Activated B cell treated with CpG ODN at 0.5 μM for 24 hours (primary cell): Measurements from ENCODE around the gene FEZ2. TPM values are rescaled to one million over a fixed set of nuclear protein-coding genes. Genes with fewer than 3 reads are reported as not detected.

Experiments used
- ATAC-seq: fragments of 200-7000 bp; cut with Tn5 transposase; one replicate; pipeline ENCODE4 v1.10.0; 2021; ENCODE audit warnings: low read depth, mild to moderate bottlenecking, moderate library complexity
- CTCF ChIA-PET: fragments of 350-600 bp; sonication (Branson Sonifier 250); formaldehyde crosslinking; loops from one replicate; lab custom pipeline; 2021; ENCODE audit warnings: antibody characterized with exemption; lab: Charles Lee
- POLR2A ChIA-PET: fragments of 350-600 bp; sonication (Branson Sonifier 250); formaldehyde crosslinking; loops from one replicate; lab custom pipeline; 2021; ENCODE audit warnings: antibody characterized with exemption; lab: Charles Lee
- DNase-seq: peaks from one replicate; pipeline ENCODE4 v3.0.0; 2022
- H3K27ac Mint-ChIP-seq: one replicate; pipeline ENCODE4 v1.8.0; 2020; ENCODE audit warnings: mixed read lengths
- H3K27me3 Mint-ChIP-seq: one replicate; pipeline ENCODE4 v1.8.0; 2021; ENCODE audit warnings: mixed read lengths
- H3K36me3 Mint-ChIP-seq: one replicate; pipeline ENCODE4 v1.8.0; 2021; ENCODE audit warnings: low read depth, mixed read lengths
- H3K4me1 Mint-ChIP-seq: one replicate; pipeline ENCODE4 v1.8.0; 2021; ENCODE audit warnings: mixed read lengths
- H3K4me3 Mint-ChIP-seq: one replicate; pipeline ENCODE4 v1.8.0; 2020; ENCODE audit warnings: mild to moderate bottlenecking, mixed read lengths
- H3K9me3 Mint-ChIP-seq: one replicate; pipeline ENCODE4 v1.8.0; 2020; ENCODE audit warnings: mixed read lengths
- CTCF ChIP-seq: fragments of 200-600 bp; IDR thresholded peaks from one replicate; pipeline ENCODE4 v1.8.0; 2022; ENCODE audit warnings: antibody characterized with exemption, mild to moderate bottlenecking
- intact Hi-C: fragments of 100-400 bp; cut with micrococcal nuclease; formaldehyde crosslinking; loops from one replicate; pipeline ENCODE4 v1.15.1; 2024
- total RNA-seq: library from RNA; stranded (reverse); gene quantifications from 2 replicates; pipeline ENCODE4 v1.2.3, GENCODE V29; 2022

The FEZ2 gene
- total RNA-seq, 1 donor from 2014 or later = 30.3 TPM

GRCh38 chr2:36582951-36583350 is 15.0 kb downstream of the FEZ2 start:
- Mint-ChIP-seq H3K9me3 (no peaks in the 10 kb centered on the region), H3K27me3 (no peaks in the 10 kb centered on the region), H3K4me1 (no peaks in the 10 kb centered on the region), H3K36me3 (peaks cover 91% of the 10 kb centered on the region), H3K27ac (no peak overlapping the region), H3K4me3 (no peak overlapping the region)
- CTCF ChIA-PET = no interaction called here
- intact Hi-C loops = no loop called here
- POLR2A ChIA-PET = no interaction called here
- no peak for TF ChIP-seq CTCF
- DNase-seq (no peak), ATAC-seq (no peak)

GRCh38 chr2:36582538-36582937 is 15.4 kb downstream of the FEZ2 start:
- Mint-ChIP-seq H3K4me3 (no peak overlapping the region), H3K27ac (no peak overlapping the region), H3K27me3 (no peaks in the 10 kb centered on the region), H3K4me1 (no peaks in the 10 kb centered on the region), H3K9me3 (no peaks in the 10 kb centered on the region), H3K36me3 (peaks cover 93% of the 10 kb centered on the region)
- ChIA-PET POLR2A (no interaction called here), CTCF (no interaction called here)
- TF ChIP-seq CTCF = no peak
- intact Hi-C loops = no loop called here
- no peak for DNase-seq
- ATAC-seq = no peak

- no peak for ATAC-seq
- peaks cover 96% of the 10 kb centered on the region for H3K36me3 Mint-ChIP-seq
- intact Hi-C loops = no loop called here
- H3K4me3 Mint-ChIP-seq = no peak overlapping the region
- no peaks in the 10 kb centered on the region for H3K27me3 Mint-ChIP-seq
- ChIA-PET CTCF (no interaction called here), POLR2A (no interaction called here)
- no peak for TF ChIP-seq CTCF
- H3K9me3 Mint-ChIP-seq = no peaks in the 10 kb centered on the region
- no peak for DNase-seq
- no peak overlapping the region for H3K27ac Mint-ChIP-seq
- no peaks in the 10 kb centered on the region for H3K4me1 Mint-ChIP-seq
Observed at GRCh38 chr2:36579297-36579664, 18.7 kb downstream of the FEZ2 start.

DNA sequence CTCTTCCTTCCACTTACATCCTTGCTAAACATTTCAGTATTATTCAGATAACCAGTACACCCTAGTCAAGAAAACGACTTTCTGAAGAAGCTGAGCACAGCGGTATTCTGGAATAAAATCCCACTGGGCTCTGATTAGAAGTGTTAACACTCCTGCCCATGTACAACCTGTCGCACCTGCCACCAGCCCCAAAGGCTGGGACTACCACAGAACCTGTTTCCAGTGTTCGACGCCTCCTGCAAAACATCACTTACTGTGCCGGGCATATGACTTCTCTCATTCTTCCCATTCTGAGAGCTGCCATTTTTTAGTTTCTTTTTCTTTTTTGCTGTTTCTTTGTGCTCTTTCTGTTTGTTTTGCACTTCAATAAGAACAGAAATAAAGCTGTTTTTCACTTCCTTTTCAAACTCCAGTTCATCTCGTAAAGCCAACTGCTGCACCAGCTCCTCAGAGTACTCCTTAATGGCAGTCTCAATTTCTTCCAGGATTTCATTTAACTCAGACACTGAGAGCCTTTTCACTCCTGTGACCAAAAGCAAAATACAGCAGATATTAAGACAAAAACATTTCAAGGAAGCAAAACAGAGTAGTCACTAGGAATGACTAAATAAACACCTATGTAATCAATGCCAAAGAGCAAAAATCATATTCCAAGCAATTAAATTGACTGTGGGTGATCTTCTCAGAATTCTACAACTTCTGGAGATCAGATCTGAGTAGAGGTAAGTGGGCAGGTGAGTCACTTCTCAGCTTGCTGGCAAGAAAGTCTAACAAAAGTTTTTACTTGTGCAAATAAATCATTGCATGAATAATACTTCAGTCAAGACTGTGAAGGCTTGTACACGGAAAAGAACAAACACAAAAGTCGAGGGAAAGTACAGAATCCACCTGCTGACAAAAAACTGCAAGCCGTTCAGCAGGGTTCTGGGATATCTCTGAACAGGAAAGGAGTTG is 19.3 kb downstream of the FEZ2 start:
- Mint-ChIP-seq H3K4me1 (no peaks in the 10 kb centered on the region), H3K9me3 (no peaks in the 10 kb centered on the region), H3K4me3 (no peak overlapping the region), H3K27ac (no peak overlapping the region), H3K36me3 (peaks cover 95% of the 10 kb centered on the region), H3K27me3 (no peaks in the 10 kb centered on the region)
- DNase-seq = no peak
- ATAC-seq = no peak
- CTCF ChIA-PET = no interaction called here
- no peak for TF ChIP-seq CTCF
- POLR2A ChIA-PET = no interaction called here
- intact Hi-C loops = no loop called here

- Mint-ChIP-seq H3K27ac (no peak overlapping the region), H3K4me3 (no peak overlapping the region)
Observed at GRCh38 chr2:36577884-36578283, 20.1 kb downstream of the FEZ2 start.

More at GRCh38 chr2:36577884-36578283, 20.1 kb downstream of the FEZ2 start:
- no peak for DNase-seq
- ATAC-seq = no peak
- intact Hi-C loops = no loop called here
- Mint-ChIP-seq H3K36me3 (peaks cover 95% of the 10 kb centered on the region), H3K9me3 (no peaks in the 10 kb centered on the region), H3K27me3 (no peaks in the 10 kb centered on the region), H3K4me1 (peaks cover 2% of the 10 kb centered on the region)
- no peak for TF ChIP-seq CTCF
- ChIA-PET CTCF (no interaction called here), POLR2A (no interaction called here)
